HCT116 (cell line): ENCODE data around the gene CCK. TPM values are rescaled to one million over a fixed set of nuclear protein-coding genes. Genes with fewer than 3 reads are reported as not detected.

Experiments used
- ATAC-seq: fragments of 200-7000 bp; cut with Tn5 transposase; 2 replicates; pipeline ENCODE4 v1.9.1; 2020; ENCODE audit warnings: mild to moderate bottlenecking, moderate library complexity
- BruUV-seq: library from RNA; stranded (reverse); fragments of 400-500 nt; replicated peaks from 2 replicates; lab custom pipeline; 2021; lab: Mats Ljungman, UMichigan
- CTCF ChIA-PET: fragments of 300-600 bp; sonication (Branson Sonifier 250); formaldehyde crosslinking; loops from one replicate; lab custom pipeline; 2021; ENCODE audit warnings: antibody characterized with exemption; lab: Charles Lee
- POLR2A ChIA-PET: fragments of 300-600, 350-600 bp; sonication (Branson Sonifier 250); formaldehyde crosslinking; loops from one replicate; lab custom pipeline; 2021; ENCODE audit warnings: antibody characterized with exemption; lab: Charles Lee
- RAD21 ChIA-PET, 2 experiments: fragments of 300-600 bp; sonication (Branson Sonifier 250); formaldehyde crosslinking; loops; one replicate each; lab custom pipeline; 2023; ENCODE audit warnings: low total read pairs in 2 of 2; ENCODE audit not compliant: uncharacterized antibody in 2 of 2, unreplicated experiment in 2 of 2, low non-redundant PET in 1 of 2; lab: Charles Lee
- DNase-seq: peaks from one replicate; pipeline ENCODE4 v3.0.0-alpha.2; 2010; ENCODE audit warnings: low read depth, low spot score
- H2AFZ ChIP-seq: fragments of 200-600 bp; shearing (Covaris generic), sonication (generic); 2 replicates; pipeline ENCODE4 v1.6.1; 2017; ENCODE audit warnings: low read depth, mixed run types, mixed read lengths, antibody characterized with exemption, low read length; ENCODE audit not compliant: poor library complexity, severe bottlenecking
- H3K27ac ChIP-seq: 2 replicates; pipeline ENCODE4 v1.5.1; 2012; ENCODE audit warnings: low read depth, low read length
- H3K27me3 ChIP-seq: fragments of 200-600 bp; sonication (generic); 2 replicates; pipeline ENCODE4 v1.6.1; 2016; ENCODE audit warnings: mixed run types, low read length, mixed read lengths; ENCODE audit not compliant: insufficient read depth
- H3K36me3 ChIP-seq, 2 experiments: fragments of 200-500 bp in 1 of 2; fragments of 200-600 bp in 1 of 2; sonication (Bioruptor generic) in 1 of 2; sonication (generic) in 1 of 2; 2 replicates each; pipeline versions ENCODE4 v1.5.1 to v1.6.1; 2014 to 2016; ENCODE audit warnings: low read length in 2 of 2, inconsistent platforms in 1 of 2, mixed read lengths in 1 of 2, mixed run types in 1 of 2; ENCODE audit not compliant: insufficient read depth in 2 of 2, control insufficient read depth in 1 of 2
- H3K4me1 ChIP-seq, 2 experiments: fragments of 200-600 bp in 1 of 2; sonication (generic) in 1 of 2; 2 replicates each; pipeline versions ENCODE4 v1.5.1 to v1.6.1; 2012 to 2017; ENCODE audit warnings: low read length in 2 of 2, inconsistent platforms in 1 of 2, mild to moderate bottlenecking in 1 of 2, mixed read lengths in 1 of 2, mixed run types in 1 of 2, moderate library complexity in 1 of 2; ENCODE audit not compliant: insufficient read depth in 2 of 2, control insufficient read depth in 1 of 2
- H3K4me2 ChIP-seq: fragments of 200-600 bp; sonication (generic); 2 replicates; pipeline ENCODE4 v1.6.1; 2017; ENCODE audit warnings: mixed run types, low read length, mixed read lengths
- H3K4me3 ChIP-seq, 2 experiments: fragments of 200-600 bp in 1 of 2; sonication (generic) in 1 of 2; replicated peaks in 1 of 2; 2 replicates each; pipeline ENCODE4 v1.5.1; 2011 to 2016; ENCODE audit warnings: low read length in 2 of 2, control low read depth in 1 of 2, low read depth in 1 of 2, mild to moderate bottlenecking in 1 of 2, mixed read lengths in 1 of 2, mixed run types in 1 of 2
- H3K79me2 ChIP-seq: fragments of 200-600 bp; sonication (generic); 2 replicates; pipeline ENCODE4 v1.6.1; 2017; ENCODE audit warnings: mild to moderate bottlenecking, mixed run types, low read length, moderate library complexity, mixed read lengths; ENCODE audit not compliant: insufficient read depth
- H3K9ac ChIP-seq: fragments of 200-600 bp; sonication (generic); 2 replicates; pipeline ENCODE4 v1.6.1; 2016; ENCODE audit warnings: low read length, mixed read lengths
- H3K9me2 ChIP-seq: fragments of 200-600 bp; sonication (generic), shearing (Covaris generic); 2 replicates; pipeline ENCODE4 v1.6.1; 2017; ENCODE audit warnings: mixed run types, mild to moderate bottlenecking, moderate library complexity; ENCODE audit not compliant: insufficient read depth
- H3K9me3 ChIP-seq, 2 experiments: fragments of 200-500 bp in 1 of 2; fragments of 200-600 bp in 1 of 2; sonication (Bioruptor generic) in 1 of 2; sonication (generic) in 1 of 2; 2 replicates each; pipeline ENCODE4 v1.6.1; 2014 to 2017; ENCODE audit warnings: low read length in 2 of 2, mixed read lengths in 2 of 2, inconsistent platforms in 1 of 2, low read depth in 1 of 2, mild to moderate bottlenecking in 1 of 2, mixed run types in 1 of 2, moderate library complexity in 1 of 2; ENCODE audit not compliant: control insufficient read depth in 1 of 2, insufficient read depth in 1 of 2
- H4K20me1 ChIP-seq: fragments of 200-600 bp; sonication (generic), shearing (Covaris generic); 2 replicates; pipeline ENCODE4 v1.6.1; 2017; ENCODE audit warnings: mixed run types, mild to moderate bottlenecking, moderate library complexity; ENCODE audit not compliant: insufficient read depth
- ATF3 ChIP-seq: IDR thresholded peaks from 2 replicates; pipeline ENCODE4 v1.6.1; 2012
- CEBPB ChIP-seq: IDR thresholded peaks from 2 replicates; pipeline ENCODE4 v1.6.1; 2012; ENCODE audit warnings: low read depth
- CTCF ChIP-seq, 3 experiments: fragments of 200-600 bp in 1 of 3; sonication (generic) in 1 of 3; IDR thresholded peaks in 2 of 3; conservative IDR thresholded peaks in 1 of 3; 2 replicates each; pipeline ENCODE4 v1.5.1; 2012 to 2017; ENCODE audit warnings: low read depth in 2 of 3, low read length in 2 of 3, antibody characterized with exemption in 1 of 3, borderline replicate concordance in 1 of 3, control low read depth in 1 of 3, mild to moderate bottlenecking in 1 of 3, mixed read lengths in 1 of 3, mixed run types in 1 of 3, moderate library complexity in 1 of 3; ENCODE audit not compliant: insufficient read depth in 1 of 3
- EGR1 ChIP-seq: IDR thresholded peaks from 2 replicates; pipeline ENCODE4 v1.6.1; 2012; ENCODE audit warnings: low read depth
- ELF1 ChIP-seq: IDR thresholded peaks from 2 replicates; pipeline ENCODE4 v1.6.1; 2012; ENCODE audit warnings: low read depth, borderline replicate concordance
- EZH2 ChIP-seq: fragments of 200-600 bp; sonication (generic); IDR thresholded peaks from 2 replicates; pipeline ENCODE4 v1.6.1; 2017; ENCODE audit warnings: antibody characterized with exemption, mixed run types
- EZH2phosphoT487 ChIP-seq: fragments of 200-600 bp; IDR thresholded peaks from 2 replicates; pipeline ENCODE4 v1.6.1; 2018; ENCODE audit warnings: antibody characterized with exemption, borderline replicate concordance
- FOSL1 ChIP-seq: IDR thresholded peaks from 2 replicates; pipeline ENCODE4 v1.6.1; 2012; ENCODE audit warnings: low read depth
- JUND ChIP-seq: IDR thresholded peaks from 2 replicates; pipeline ENCODE4 v1.6.1; 2012
- MAX ChIP-seq: IDR thresholded peaks from 2 replicates; pipeline ENCODE4 v1.6.1; 2012
- POLR2A ChIP-seq: IDR thresholded peaks from 2 replicates; pipeline ENCODE4 v1.7.0; 2011; ENCODE audit warnings: borderline replicate concordance; ENCODE audit not compliant: insufficient read depth, insufficient read length; ENCODE audit errors: extremely low read depth
- POLR2AphosphoS5 ChIP-seq: IDR thresholded peaks from 2 replicates; pipeline ENCODE4 v1.6.1; 2011; ENCODE audit warnings: mild to moderate bottlenecking, low read depth, low read length, moderate library complexity
- RAD21 ChIP-seq: IDR thresholded peaks from 2 replicates; pipeline ENCODE4 v1.6.1; 2012; ENCODE audit warnings: low read depth, mild to moderate bottlenecking
- REST ChIP-seq: IDR thresholded peaks from 2 replicates; pipeline ENCODE4 v1.6.1; 2012; ENCODE audit warnings: low read depth
- SIN3A ChIP-seq: IDR thresholded peaks from 2 replicates; pipeline ENCODE4 v1.6.1; 2012; ENCODE audit warnings: low read depth
- SP1 ChIP-seq: IDR thresholded peaks from 2 replicates; pipeline ENCODE4 v1.6.1; 2012; ENCODE audit warnings: low read depth
- SRF ChIP-seq: IDR thresholded peaks from 2 replicates; pipeline ENCODE4 v1.6.1; 2012; ENCODE audit warnings: low read depth
- ZBTB33 ChIP-seq: IDR thresholded peaks from 2 replicates; pipeline ENCODE4 v1.6.1; 2011; ENCODE audit warnings: mild to moderate bottlenecking, low read length, moderate library complexity; ENCODE audit not compliant: insufficient replicate concordance; ENCODE audit errors: extremely low read depth
- ZFX ChIP-seq: fragments of 450-650 bp; IDR thresholded peaks from 2 replicates; pipeline ENCODE4 v1.6.1; 2017
- ZNF274 ChIP-seq: fragments of 200-500 bp; sonication (Bioruptor generic); IDR thresholded peaks from 2 replicates; pipeline ENCODE4 v1.6.1; 2014; ENCODE audit warnings: mild to moderate bottlenecking, low read depth, low read length, inconsistent platforms
- intact Hi-C: fragments of 100-400 bp; cut with micrococcal nuclease; formaldehyde crosslinking; loops from 2 replicates; pipeline ENCODE4 v1.10.0; 2022
- total RNA-seq: library from RNA; stranded (reverse); gene quantifications from one replicate; pipeline ENCODE4 v1.2.1, GENCODE V29; 2021; ENCODE audit not compliant: unreplicated experiment

CCK gene
- total RNA-seq, 1 experiment from 2014 or later: 0.32 TPM

- no peak overlapping the region for H3K9ac ChIP-seq
- no peak overlapping the region for H2AFZ ChIP-seq
- H3K27ac ChIP-seq: no peak overlapping the region
- DNase-seq: no peak
- no peak overlapping the region for H3K4me3 ChIP-seq
- TF ChIP-seq SRF (no peak), CTCF (IDR thresholded peaks at IDR 0.05 in 2 of 3, conservative IDR thresholded peaks at IDR 0.05 in 1 of 3; ENCODE audit: borderline replicate concordance in 1 of 3, insufficient read depth in 1 of 3, low read depth in 2 of 3, low read length in 2 of 3) (no peak), POLR2AphosphoS5 (no peak), JUND (no peak), EGR1 (no peak), ZFX (no peak), FOSL1 (no peak), REST (no peak), POLR2A (no peak), SP1 (no peak), EZH2 (no peak), SIN3A (no peak), MAX (no peak), CEBPB (no peak), ATF3 (no peak), RAD21 (no peak), ZNF274 (no peak), ZBTB33 (no peak), EZH2phosphoT487 (no peak), ELF1 (no peak)
- TF ChIP-seq, all 23 proteins: peak for 0
- intact Hi-C loops: no loop called here
- no peaks in the 10 kb centered on the region for H3K79me2 ChIP-seq
- no TSS peak for BruUV-seq
- H3K4me1 ChIP-seq: no peaks in the 10 kb centered on the region
- CTCF ChIA-PET: no interaction called here
- no peak for ATAC-seq
- H4K20me1 ChIP-seq: no peaks in the 10 kb centered on the region
- H3K4me2 ChIP-seq: no peak overlapping the region
- H3K9me3 ChIP-seq: no peaks in the 10 kb centered on the region
- POLR2A ChIA-PET: no interaction called here
- no peaks in the 10 kb centered on the region for H3K27me3 ChIP-seq
- no peaks in the 10 kb centered on the region for H3K9me2 ChIP-seq
- peaks cover 4% of the 10 kb centered on the region in 2 experiments; a peak in 2 of 4 replicates for H3K36me3 ChIP-seq
- RAD21 ChIA-PET: no interaction called here
Measured at GRCh38 chr3:42224178-42224577, 41.8 kb downstream of the CCK start.
